Neural cell (in vitro differentiated cells): ENCODE measurements around the gene MED8. TPM values are rescaled to one million over a fixed set of nuclear protein-coding genes. Genes with fewer than 3 reads are reported as not detected.

Source experiments
- H2AFZ ChIP-seq: fragments of 200-600, 300-800 bp; sonication (generic), shearing (Covaris generic); 2 replicates; pipeline ENCODE4 v1.6.0; 2014; ENCODE audit warnings: low read depth, mild to moderate bottlenecking, antibody characterized with exemption, low read length, moderate library complexity
- H3F3A ChIP-seq: fragments of 200-600 bp; shearing (Covaris generic); 2 replicates; pipeline ENCODE4 v1.6.1; 2016; ENCODE audit warnings: mild to moderate bottlenecking, moderate library complexity, mixed read lengths, antibody characterized with exemption, low read length; ENCODE audit not compliant: insufficient read depth, poor library complexity, severe bottlenecking
- H3K27ac ChIP-seq: fragments of 200-600, 300-800 bp; sonication (generic), shearing (Covaris generic); 2 replicates; pipeline ENCODE4 v1.5.1; 2014; ENCODE audit warnings: mild to moderate bottlenecking, low read length, moderate library complexity
- H3K27me3 ChIP-seq: fragments of 300-800, 200-600 bp; sonication (generic), shearing (Covaris generic); 2 replicates; pipeline ENCODE4 v1.6.0; 2014; ENCODE audit warnings: mild to moderate bottlenecking, low read depth, low read length, moderate library complexity; ENCODE audit not compliant: insufficient read depth
- H3K36me3 ChIP-seq: fragments of 300-800, 200-600 bp; sonication (generic), shearing (Covaris generic); 2 replicates; pipeline ENCODE4 v1.5.1; 2014; ENCODE audit warnings: mild to moderate bottlenecking, antibody characterized with exemption, low read length, moderate library complexity; ENCODE audit not compliant: insufficient read depth
- H3K4me2 ChIP-seq: fragments of 300-800, 200-600 bp; sonication (generic), shearing (Covaris generic); 2 replicates; pipeline ENCODE4 v1.6.0; 2014; ENCODE audit warnings: mild to moderate bottlenecking, low read length
- H3K4me3 ChIP-seq: fragments of 300-800, 200-600 bp; sonication (generic), shearing (Covaris generic); 2 replicates; pipeline ENCODE4 v1.5.1; 2014; ENCODE audit warnings: mild to moderate bottlenecking, low read length, moderate library complexity
- H3K79me2 ChIP-seq: fragments of 200-600 bp; shearing (Covaris generic); replicated peaks from 2 replicates; pipeline ENCODE4 v1.6.0; 2014; ENCODE audit warnings: mild to moderate bottlenecking, low read length, moderate library complexity; ENCODE audit not compliant: insufficient read depth
- H3K9ac ChIP-seq: fragments of 300-800, 200-600 bp; sonication (generic), shearing (Covaris generic); 2 replicates; pipeline ENCODE4 v1.6.1; 2016; ENCODE audit warnings: mild to moderate bottlenecking, low read length, mixed read lengths
- H3K9me2 ChIP-seq: fragments of 200-600 bp; shearing (Covaris generic); 2 replicates; pipeline ENCODE4 v1.6.1; 2016; ENCODE audit warnings: mild to moderate bottlenecking, low read length, mixed read lengths; ENCODE audit not compliant: insufficient read depth
- H3K9me3 ChIP-seq: fragments of 200-600, 300-800 bp; sonication (generic), shearing (Covaris generic); 2 replicates; pipeline ENCODE4 v1.6.1; 2016; ENCODE audit warnings: mild to moderate bottlenecking, mixed run types, low read length, moderate library complexity, mixed read lengths
- H4K20me1 ChIP-seq: fragments of 200-600 bp; shearing (Covaris generic); 2 replicates; pipeline ENCODE4 v1.6.1; 2016; ENCODE audit warnings: mild to moderate bottlenecking, mixed run types; ENCODE audit not compliant: insufficient read depth
- EP300 ChIP-seq: fragments of 450-650 bp; conservative IDR thresholded peaks from 2 replicates; pipeline ENCODE4 v1.6.1; 2014; ENCODE audit warnings: antibody characterized with exemption, mild to moderate bottlenecking, moderate library complexity; ENCODE audit not compliant: poor library complexity, severe bottlenecking
- EZH2 ChIP-seq: fragments of 200-600, 300-800 bp; shearing (Covaris generic), sonication (generic); IDR thresholded peaks from 2 replicates; pipeline ENCODE4 v1.6.1; 2014; ENCODE audit warnings: antibody characterized with exemption, low read length, borderline replicate concordance, mild to moderate bottlenecking; ENCODE audit not compliant: insufficient read depth, poor library complexity, severe bottlenecking
- MXI1 ChIP-seq: fragments of 450-650 bp; conservative IDR thresholded peaks from 2 replicates; pipeline ENCODE4 v1.6.1; 2014; ENCODE audit warnings: antibody characterized with exemption, mild to moderate bottlenecking; ENCODE audit not compliant: poor library complexity, severe bottlenecking
- POLR2AphosphoS5 ChIP-seq: IDR thresholded peaks from 2 replicates; pipeline ENCODE4 v1.6.1; 2012
- RAD21 ChIP-seq: fragments of 450-650 bp; conservative IDR thresholded peaks from 2 replicates; pipeline ENCODE4 v1.6.1; 2014; ENCODE audit warnings: antibody characterized with exemption, mild to moderate bottlenecking, moderate library complexity
- SMC3 ChIP-seq: fragments of 450-650 bp; conservative IDR thresholded peaks from 2 replicates; pipeline ENCODE4 v1.6.1; 2014; ENCODE audit warnings: antibody characterized with exemption, mild to moderate bottlenecking, moderate library complexity; ENCODE audit not compliant: poor library complexity
- TAF1 ChIP-seq: IDR thresholded peaks from 2 replicates; pipeline ENCODE4 v1.6.1; 2012; ENCODE audit warnings: low read depth
- polyA plus RNA-seq: library from polyadenylated mRNA; depleted of rRNA; stranded (reverse); fragments of >200 nt; gene quantifications from 2 replicates; pipeline ENCODE4 v1.2.3, GENCODE V29; 2014
- TF ChIP-seq, protein P1 (sequence below): fragments of 450-650 bp; IDR thresholded peaks from 2 replicates; pipeline ENCODE4 v1.5.1; 2014; ENCODE audit warnings: antibody characterized with exemption, mild to moderate bottlenecking, moderate library complexity; ENCODE audit not compliant: poor library complexity, severe bottlenecking
- TF ChIP-seq, protein P2 (sequence below): IDR thresholded peaks from 2 replicates; pipeline ENCODE4 v1.6.1; 2012; ENCODE audit warnings: borderline replicate concordance

The MED8 gene
- polyA plus RNA-seq, 1 donor from 2014 or later = 59.2 TPM

DNA sequence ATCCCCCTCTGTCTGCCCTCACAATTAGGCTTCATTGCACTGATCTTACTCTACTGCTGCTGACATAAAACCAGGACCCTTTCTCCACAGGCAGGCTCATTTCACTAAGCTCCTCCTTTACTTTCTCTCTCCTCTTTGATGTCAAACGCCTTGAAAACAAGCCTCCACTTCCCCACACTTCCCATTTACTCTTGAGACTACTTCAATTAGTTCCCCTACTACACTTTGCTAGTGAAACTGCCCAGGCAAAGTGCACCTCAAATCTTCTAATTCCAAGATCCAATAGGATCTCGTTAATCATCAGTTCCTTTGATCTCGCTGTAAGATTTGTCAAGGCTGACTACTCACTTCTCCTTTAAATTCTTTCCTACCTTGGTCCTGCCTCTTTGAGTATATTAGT lies 36.7 kb downstream of the MED8 start:
- Histone ChIP-seq H3K79me2 (no peaks in the 10 kb centered on the region), H3K9me3 (no peaks in the 10 kb centered on the region), H4K20me1 (no peaks in the 10 kb centered on the region), H3K4me2 (no peak overlapping the region), H3K36me3 (no peaks in the 10 kb centered on the region), H3K9ac (no peak overlapping the region), H3K4me3 (no peak overlapping the region), H3K27ac (no peak overlapping the region), H3F3A (no peaks in the 10 kb centered on the region), H2AFZ (no peak overlapping the region), H3K9me2 (no peaks in the 10 kb centered on the region), H3K27me3 (peaks cover 8% of the 10 kb centered on the region)
- no peak for TF ChIP-seq RAD21
- TF ChIP-seq, protein P1, sequence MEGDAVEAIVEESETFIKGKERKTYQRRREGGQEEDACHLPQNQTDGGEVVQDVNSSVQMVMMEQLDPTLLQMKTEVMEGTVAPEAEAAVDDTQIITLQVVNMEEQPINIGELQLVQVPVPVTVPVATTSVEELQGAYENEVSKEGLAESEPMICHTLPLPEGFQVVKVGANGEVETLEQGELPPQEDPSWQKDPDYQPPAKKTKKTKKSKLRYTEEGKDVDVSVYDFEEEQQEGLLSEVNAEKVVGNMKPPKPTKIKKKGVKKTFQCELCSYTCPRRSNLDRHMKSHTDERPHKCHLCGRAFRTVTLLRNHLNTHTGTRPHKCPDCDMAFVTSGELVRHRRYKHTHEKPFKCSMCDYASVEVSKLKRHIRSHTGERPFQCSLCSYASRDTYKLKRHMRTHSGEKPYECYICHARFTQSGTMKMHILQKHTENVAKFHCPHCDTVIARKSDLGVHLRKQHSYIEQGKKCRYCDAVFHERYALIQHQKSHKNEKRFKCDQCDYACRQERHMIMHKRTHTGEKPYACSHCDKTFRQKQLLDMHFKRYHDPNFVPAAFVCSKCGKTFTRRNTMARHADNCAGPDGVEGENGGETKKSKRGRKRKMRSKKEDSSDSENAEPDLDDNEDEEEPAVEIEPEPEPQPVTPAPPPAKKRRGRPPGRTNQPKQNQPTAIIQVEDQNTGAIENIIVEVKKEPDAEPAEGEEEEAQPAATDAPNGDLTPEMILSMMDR = no peak
- no peak for TF ChIP-seq EP300
- TF ChIP-seq POLR2AphosphoS5 = no peak
- no peak for TF ChIP-seq MXI1
- no peak for TF ChIP-seq SMC3
- TF ChIP-seq TAF1 = no peak
- TF ChIP-seq, protein P2, sequence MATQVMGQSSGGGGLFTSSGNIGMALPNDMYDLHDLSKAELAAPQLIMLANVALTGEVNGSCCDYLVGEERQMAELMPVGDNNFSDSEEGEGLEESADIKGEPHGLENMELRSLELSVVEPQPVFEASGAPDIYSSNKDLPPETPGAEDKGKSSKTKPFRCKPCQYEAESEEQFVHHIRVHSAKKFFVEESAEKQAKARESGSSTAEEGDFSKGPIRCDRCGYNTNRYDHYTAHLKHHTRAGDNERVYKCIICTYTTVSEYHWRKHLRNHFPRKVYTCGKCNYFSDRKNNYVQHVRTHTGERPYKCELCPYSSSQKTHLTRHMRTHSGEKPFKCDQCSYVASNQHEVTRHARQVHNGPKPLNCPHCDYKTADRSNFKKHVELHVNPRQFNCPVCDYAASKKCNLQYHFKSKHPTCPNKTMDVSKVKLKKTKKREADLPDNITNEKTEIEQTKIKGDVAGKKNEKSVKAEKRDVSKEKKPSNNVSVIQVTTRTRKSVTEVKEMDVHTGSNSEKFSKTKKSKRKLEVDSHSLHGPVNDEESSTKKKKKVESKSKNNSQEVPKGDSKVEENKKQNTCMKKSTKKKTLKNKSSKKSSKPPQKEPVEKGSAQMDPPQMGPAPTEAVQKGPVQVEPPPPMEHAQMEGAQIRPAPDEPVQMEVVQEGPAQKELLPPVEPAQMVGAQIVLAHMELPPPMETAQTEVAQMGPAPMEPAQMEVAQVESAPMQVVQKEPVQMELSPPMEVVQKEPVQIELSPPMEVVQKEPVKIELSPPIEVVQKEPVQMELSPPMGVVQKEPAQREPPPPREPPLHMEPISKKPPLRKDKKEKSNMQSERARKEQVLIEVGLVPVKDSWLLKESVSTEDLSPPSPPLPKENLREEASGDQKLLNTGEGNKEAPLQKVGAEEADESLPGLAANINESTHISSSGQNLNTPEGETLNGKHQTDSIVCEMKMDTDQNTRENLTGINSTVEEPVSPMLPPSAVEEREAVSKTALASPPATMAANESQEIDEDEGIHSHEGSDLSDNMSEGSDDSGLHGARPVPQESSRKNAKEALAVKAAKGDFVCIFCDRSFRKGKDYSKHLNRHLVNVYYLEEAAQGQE = no peak
- no peak for TF ChIP-seq EZH2

DNA sequence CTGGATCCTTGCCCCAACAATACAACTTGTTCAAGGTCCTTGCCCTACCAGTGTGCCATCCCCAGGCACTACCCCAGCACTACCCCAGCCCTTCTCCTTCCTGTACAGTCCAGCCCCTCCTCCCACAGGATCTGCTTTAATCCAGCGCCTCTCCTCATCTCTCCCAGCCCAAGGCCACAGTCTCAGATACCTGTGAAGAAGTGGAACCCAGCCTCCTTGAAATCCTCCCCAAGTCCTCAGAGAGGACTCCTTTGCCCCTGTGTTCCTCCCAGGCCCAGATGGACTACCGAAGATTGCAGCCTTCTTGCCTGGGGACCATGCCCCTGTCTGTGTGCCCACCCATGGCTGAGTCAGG lies 37.3 kb downstream of the MED8 start:
- H3K4me3 ChIP-seq = no peak overlapping the region
- H3K9ac ChIP-seq = no peak overlapping the region
- no peaks in the 10 kb centered on the region for H3K36me3 ChIP-seq
- H2AFZ ChIP-seq = no peak overlapping the region
- no peaks in the 10 kb centered on the region for H3K79me2 ChIP-seq
- H3K9me3 ChIP-seq = no peaks in the 10 kb centered on the region
- TF ChIP-seq TAF1 = no peak
- TF ChIP-seq SMC3 = no peak
- no peak for TF ChIP-seq EP300
- TF ChIP-seq, protein P2 = no peak
- no peak for TF ChIP-seq EZH2
- TF ChIP-seq, protein P1 = no peak
- no peak for TF ChIP-seq POLR2AphosphoS5
- TF ChIP-seq MXI1 = no peak
- no peak for TF ChIP-seq RAD21
- H3K9me2 ChIP-seq = no peaks in the 10 kb centered on the region
- H3K27ac ChIP-seq = no peak overlapping the region
- H3K27me3 ChIP-seq = peaks cover 11% of the 10 kb centered on the region
- no peaks in the 10 kb centered on the region for H4K20me1 ChIP-seq
- no peaks in the 10 kb centered on the region for H3F3A ChIP-seq
- no peak overlapping the region for H3K4me2 ChIP-seq
